ENCODE results near the gene HOXA1. TPM values are rescaled to one million over a fixed set of nuclear protein-coding genes. Genes with fewer than 3 reads are reported as not detected.

HOXA1 gene
- total and polyA plus RNA-seq, 2 of the 8 experiments (the other 6 are each of a cell fraction or from before 2014, with no cell fraction given): not detected

GRCh38 chr7:27101957-27102580 lies 6.3 kb upstream of the HOXA1 start (continued):
- TF ChIP-seq RNF2 (IDR thresholded peaks at IDR 0.05; ENCODE audit: borderline replicate concordance, low read depth, low read length, missing control alignments, poor library complexity, severe bottlenecking): peak; percentile 85
- TF ChIP-seq JUND (IDR thresholded peaks at IDR 0.05; ENCODE audit: low read length): no peak
- no peak for TF ChIP-seq SIN3A (conservative IDR thresholded peaks at IDR 0.05 in 1 of 2, IDR thresholded peaks at IDR 0.05 in 1 of 2; ENCODE audit: low read depth in 1 of 2, low read length in 2 of 2)
- no peak for TF ChIP-seq HDAC6 (IDR thresholded peaks at IDR 0.05; ENCODE audit: low read depth, low read length)
- no peak for TF ChIP-seq ATF3 (IDR thresholded peaks at IDR 0.05; ENCODE audit: insufficient read depth, low read depth, low read length)
- TF ChIP-seq CBX5 (IDR thresholded peaks at IDR 0.05; ENCODE audit: low read depth, low read length): no peak
- no peak for TF ChIP-seq CREB1 (IDR thresholded peaks at IDR 0.05)
- TF ChIP-seq KDM1A (IDR thresholded peaks at IDR 0.05; ENCODE audit: borderline replicate concordance, low read length): no peak
- no peak for TF ChIP-seq SP1 (IDR thresholded peaks at IDR 0.05; ENCODE audit: low read depth, low read length)
- TF ChIP-seq CHD1 (IDR thresholded peaks at IDR 0.05; ENCODE audit: low read depth, low read length): no peak
- no peak for TF ChIP-seq KDM4A (IDR thresholded peaks at IDR 0.05; ENCODE audit: low read depth, low read length, severe bottlenecking)
- no peak for TF ChIP-seq BCL11A (IDR thresholded peaks at IDR 0.05; ENCODE audit: low read depth in 2 of 2, low read length in 2 of 2)
- no peak for TF ChIP-seq RFX5 (IDR thresholded peaks at IDR 0.05; ENCODE audit: borderline replicate concordance, low read depth, low read length)
- TF ChIP-seq POLR2AphosphoS5 (IDR thresholded peaks at IDR 0.05; ENCODE audit: low read depth, low read length): no peak
